Measurements from ENCODE around the gene FES. TPM values are rescaled to one million over a fixed set of nuclear protein-coding genes. Genes with fewer than 3 reads are reported as not detected.

Gene FES
- polyA plus RNA-seq, 3 donors = 140 to 260 (median 157) TPM

DNA sequence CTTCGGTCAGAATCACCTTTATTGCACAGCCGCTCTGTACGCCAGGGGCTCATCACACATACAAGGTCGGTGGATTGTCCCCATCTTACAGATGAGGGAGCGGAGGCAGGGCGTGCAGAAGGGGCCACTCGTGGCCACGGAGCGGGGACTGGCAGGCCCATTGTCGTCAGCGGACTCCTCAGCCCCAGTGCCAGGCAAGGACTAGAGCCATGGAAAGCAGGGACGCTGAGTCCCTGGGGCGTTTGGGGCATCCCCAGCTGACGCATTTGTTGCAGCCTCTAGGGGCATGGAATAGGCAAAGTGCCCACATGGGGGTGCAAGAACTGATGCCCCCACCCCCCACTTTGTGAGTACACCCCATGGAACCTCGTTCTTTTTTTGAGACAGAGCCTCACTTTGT, 45.8 kb upstream of the FES start:
- H3K9me3 ChIP-seq (replicated peaks in 1 of 2; ENCODE audit: control insufficient read depth in 1 of 2, insufficient read depth in 1 of 2, low read length in 2 of 2) = no peaks in the 10 kb centered on the region
- DNase-seq = no peak
- no peak overlapping the region for H3K4me2 ChIP-seq (replicated peaks; ENCODE audit: extremely low read depth, low read length, poor library complexity, severe bottlenecking)
- peaks cover 63 to 80% of the 10 kb centered on the region in 2 donors for H3K4me1 ChIP-seq (ENCODE audit: control insufficient read depth in 1 of 2, insufficient read depth in 2 of 2, low read length in 2 of 2)
- Mint-ChIP-seq H3K4me3 (peak overlapping the region in 1 of 2 donors; percentile 11), H3K4me1 (peaks cover 78% of the 10 kb centered on the region), H3K36me3 (peaks cover 15 to 30% of the 10 kb centered on the region in 2 donors), H3K27me3 (ENCODE audit: low read depth in 3 of 3) (peaks cover 1 to 5% (median 3%) of the 10 kb centered on the region in 3 donors), H3K27ac (peak overlapping the region in 5 of 7 donors; percentile 42 to 89 (median 66)), H3K9me3 (no peaks in the 10 kb centered on the region)
- WGBS (ENCODE audit: insufficient coverage) = 75% methylated on average over 15 of the region's 15 CpGs
- no peak overlapping the region for H3K9ac ChIP-seq (ENCODE audit: insufficient read depth, low read length, poor library complexity, severe bottlenecking)
- peaks cover 36% of the 10 kb centered on the region for H3K79me2 ChIP-seq (ENCODE audit: insufficient read depth, low read length)
- no peak overlapping the region for H3K4me3 ChIP-seq (replicated peaks in 1 of 3; ENCODE audit: low read depth in 2 of 3, low read length in 3 of 3)
- H3K27ac ChIP-seq (ENCODE audit: low read depth in 1 of 2, low read length in 2 of 2) = no peak overlapping the region
- no peaks in the 10 kb centered on the region for H4K20me1 ChIP-seq (ENCODE audit: insufficient read depth, low read length)
- intact Hi-C loops (cut with micrococcal nuclease) = loop anchor here (5.0 kb wide), 1 partner anchor 34 kb away; no protein-coding TSS in a partner anchor
- no peaks in the 10 kb centered on the region for H3K27me3 ChIP-seq (ENCODE audit: control insufficient read depth in 2 of 2, insufficient read depth in 2 of 2, low read length in 2 of 2)
- TF ChIP-seq, protein P1, sequence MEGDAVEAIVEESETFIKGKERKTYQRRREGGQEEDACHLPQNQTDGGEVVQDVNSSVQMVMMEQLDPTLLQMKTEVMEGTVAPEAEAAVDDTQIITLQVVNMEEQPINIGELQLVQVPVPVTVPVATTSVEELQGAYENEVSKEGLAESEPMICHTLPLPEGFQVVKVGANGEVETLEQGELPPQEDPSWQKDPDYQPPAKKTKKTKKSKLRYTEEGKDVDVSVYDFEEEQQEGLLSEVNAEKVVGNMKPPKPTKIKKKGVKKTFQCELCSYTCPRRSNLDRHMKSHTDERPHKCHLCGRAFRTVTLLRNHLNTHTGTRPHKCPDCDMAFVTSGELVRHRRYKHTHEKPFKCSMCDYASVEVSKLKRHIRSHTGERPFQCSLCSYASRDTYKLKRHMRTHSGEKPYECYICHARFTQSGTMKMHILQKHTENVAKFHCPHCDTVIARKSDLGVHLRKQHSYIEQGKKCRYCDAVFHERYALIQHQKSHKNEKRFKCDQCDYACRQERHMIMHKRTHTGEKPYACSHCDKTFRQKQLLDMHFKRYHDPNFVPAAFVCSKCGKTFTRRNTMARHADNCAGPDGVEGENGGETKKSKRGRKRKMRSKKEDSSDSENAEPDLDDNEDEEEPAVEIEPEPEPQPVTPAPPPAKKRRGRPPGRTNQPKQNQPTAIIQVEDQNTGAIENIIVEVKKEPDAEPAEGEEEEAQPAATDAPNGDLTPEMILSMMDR (IDR thresholded peaks at IDR 0.05) = no peak
- peaks cover 0 to 6% of the 10 kb centered on the region in 2 donors for H3K36me3 ChIP-seq (replicated peaks in 1 of 2; ENCODE audit: control insufficient read depth in 1 of 2, insufficient read depth in 2 of 2, low read length in 2 of 2)
- no peak overlapping the region for H2AFZ ChIP-seq (ENCODE audit: insufficient read depth, low read depth, low read length, poor library complexity, severe bottlenecking)

DNA sequence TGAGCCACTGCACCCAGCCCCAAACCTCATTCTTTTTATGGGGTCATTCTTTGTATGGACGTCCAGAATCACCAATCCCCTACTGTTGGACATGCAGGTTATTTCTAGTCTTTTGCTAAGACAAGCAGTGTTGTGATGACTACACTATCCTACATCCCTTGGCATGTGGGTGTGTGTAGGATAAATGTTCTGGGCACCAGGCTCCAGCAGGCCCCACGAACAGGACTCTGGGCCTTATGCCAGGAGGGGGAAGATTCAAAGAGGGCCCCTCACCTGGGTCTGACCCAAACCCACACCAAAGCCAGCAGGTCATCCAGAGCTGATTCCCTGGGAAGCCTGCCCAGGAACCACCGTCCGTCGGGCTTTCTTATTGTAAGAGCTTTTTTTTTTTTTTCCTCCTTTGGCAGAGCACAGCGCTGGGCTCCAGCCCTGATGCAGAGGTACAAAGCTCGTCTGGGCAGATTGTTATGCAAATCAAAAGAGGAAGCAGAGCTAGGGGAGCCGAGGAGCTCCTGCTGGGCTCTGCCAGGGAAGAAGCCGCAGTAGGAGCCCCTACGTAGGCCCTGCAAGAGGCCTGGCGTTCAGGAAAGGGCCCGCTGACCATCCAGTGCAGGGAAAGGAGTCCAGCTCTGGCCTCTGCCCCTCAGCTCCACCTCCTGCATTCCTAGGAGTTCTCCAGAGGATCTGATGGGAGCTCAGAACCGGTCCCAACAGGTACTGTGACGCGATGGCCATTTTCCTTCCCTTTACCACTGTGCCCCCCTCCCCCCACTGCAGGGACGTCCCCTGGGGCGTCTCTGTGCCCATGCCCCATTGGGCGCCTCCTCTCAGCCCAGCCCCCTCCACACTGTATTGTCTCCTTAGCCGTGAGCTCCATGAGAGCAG, 44.9 kb upstream of the FES start:
- no peaks in the 10 kb centered on the region for H3K27me3 ChIP-seq (ENCODE audit: control insufficient read depth in 2 of 2, insufficient read depth in 2 of 2, low read length in 2 of 2)
- H3K4me3 Mint-ChIP-seq = peak overlapping the region; percentile 75 to 91
- peaks cover 72 to 89% of the 10 kb centered on the region in 2 donors for H3K4me1 ChIP-seq (ENCODE audit: control insufficient read depth in 1 of 2, insufficient read depth in 2 of 2, low read length in 2 of 2)
- H3K79me2 ChIP-seq (ENCODE audit: insufficient read depth, low read length) = peaks cover 40% of the 10 kb centered on the region
- H3K36me3 Mint-ChIP-seq = peaks cover 18 to 34% of the 10 kb centered on the region in 2 donors
- peaks cover 0 to 6% of the 10 kb centered on the region in 2 donors for H3K36me3 ChIP-seq (replicated peaks in 1 of 2; ENCODE audit: control insufficient read depth in 1 of 2, insufficient read depth in 2 of 2, low read length in 2 of 2)
- peaks cover 1 to 5% (median 3%) of the 10 kb centered on the region in 3 donors for H3K27me3 Mint-ChIP-seq (ENCODE audit: low read depth in 3 of 3)
- no peaks in the 10 kb centered on the region for H3K9me3 ChIP-seq (replicated peaks in 1 of 2; ENCODE audit: control insufficient read depth in 1 of 2, insufficient read depth in 1 of 2, low read length in 2 of 2)
- no peaks in the 10 kb centered on the region for H3K9me3 Mint-ChIP-seq
- H3K27ac ChIP-seq (ENCODE audit: low read depth in 1 of 2, low read length in 2 of 2) = peak overlapping the region; percentile 85 to 88
- under 1% methylated on average over 16 of the region's 19 CpGs for WGBS (ENCODE audit: insufficient coverage)
- H3K27ac Mint-ChIP-seq = peak overlapping the region; percentile 88 to 97 (median 93)
- peak overlapping the region; percentile 75 for H3K4me2 ChIP-seq (replicated peaks; ENCODE audit: extremely low read depth, low read length, poor library complexity, severe bottlenecking)
- H3K9ac ChIP-seq (ENCODE audit: insufficient read depth, low read length, poor library complexity, severe bottlenecking) = peak overlapping the region; percentile 75
- intact Hi-C loops (cut with micrococcal nuclease) = loop anchor here (5.0 kb wide), 1 partner anchor 33 kb away; no protein-coding TSS in a partner anchor
- DNase-seq = peak; percentile 73 to 88 (median 80)
- peak overlapping the region; percentile 78 for H2AFZ ChIP-seq (ENCODE audit: insufficient read depth, low read depth, low read length, poor library complexity, severe bottlenecking)
- TF ChIP-seq, protein P1 (IDR thresholded peaks at IDR 0.05) = no peak
- no peaks in the 10 kb centered on the region for H4K20me1 ChIP-seq (ENCODE audit: insufficient read depth, low read length)
- H3K4me1 Mint-ChIP-seq = peaks cover 84% of the 10 kb centered on the region
- peak overlapping the region; percentile 30 to 69 (median 32) for H3K4me3 ChIP-seq (replicated peaks in 1 of 3; ENCODE audit: low read depth in 2 of 3, low read length in 3 of 3)
